ENCODE results near the gene ZMIZ1. TPM values are rescaled to one million over a fixed set of nuclear protein-coding genes. Genes with fewer than 3 reads are reported as not detected.

Gene ZMIZ1
- total and polyA plus RNA-seq, 4 donors, result 3.9 to 19.1 (median 9.8) TPM

- H3K36me3 ChIP-seq (ENCODE audit: control insufficient read depth in 4 of 4, insufficient read depth in 3 of 4, low read depth in 1 of 4, low read length in 3 of 4), result no peaks in the 10 kb centered on the region
- H3K27ac ChIP-seq (ENCODE audit: low read depth in 1 of 2, low read length in 2 of 2), result no peak overlapping the region
- WGBS, result 98% methylated on average over 5 of the region's 5 CpGs
- TF ChIP-seq ATF3 (IDR thresholded peaks at IDR 0.05), result no peak
- no peak for TF ChIP-seq HNF4A (conservative IDR thresholded peaks at IDR 0.05)
- no peak for TF ChIP-seq RXRA (IDR thresholded peaks at IDR 0.05)
- no peak overlapping the region for H3K4me3 ChIP-seq (ENCODE audit: low read depth in 1 of 3, low read length in 3 of 3)
- H3K9me3 ChIP-seq (ENCODE audit: control insufficient read depth in 4 of 4, low read length in 3 of 4), result no peaks in the 10 kb centered on the region
- no peaks in the 10 kb centered on the region for H3K27me3 ChIP-seq (ENCODE audit: control insufficient read depth in 4 of 4, insufficient read depth in 4 of 4, low read length in 3 of 4)
- DNase-seq (ENCODE audit: low spot score), result no peak
- H3K4me1 ChIP-seq (ENCODE audit: control insufficient read depth in 4 of 4, insufficient read depth in 4 of 4, low read length in 3 of 4), result peaks cover 0 to 8% (median 3%) of the 10 kb centered on the region in 4 donors
- no peak overlapping the region for H3K9ac ChIP-seq (ENCODE audit: low read depth in 1 of 2, low read length in 2 of 2)
Observed at GRCh38 chr10:79044036-79044632, 24.6 kb upstream of the ZMIZ1 start.

GRCh38 chr10:79044846-79045245 is 23.9 kb upstream of the ZMIZ1 start:
- H3K9ac ChIP-seq (ENCODE audit: low read depth in 1 of 2, low read length in 2 of 2), result no peak overlapping the region
- H3K9me3 ChIP-seq (ENCODE audit: control insufficient read depth in 4 of 4, low read length in 3 of 4), result no peaks in the 10 kb centered on the region
- H3K36me3 ChIP-seq (ENCODE audit: control insufficient read depth in 4 of 4, insufficient read depth in 3 of 4, low read depth in 1 of 4, low read length in 3 of 4), result no peaks in the 10 kb centered on the region
- no peak overlapping the region for H3K4me3 ChIP-seq (ENCODE audit: low read depth in 1 of 3, low read length in 3 of 3)
- peaks cover 0 to 7% (median 3%) of the 10 kb centered on the region in 4 donors for H3K4me1 ChIP-seq (ENCODE audit: control insufficient read depth in 4 of 4, insufficient read depth in 4 of 4, low read length in 3 of 4)
- H3K27ac ChIP-seq (ENCODE audit: low read depth in 1 of 2, low read length in 2 of 2), result no peak overlapping the region
- no peaks in the 10 kb centered on the region for H3K27me3 ChIP-seq (ENCODE audit: control insufficient read depth in 4 of 4, insufficient read depth in 4 of 4, low read length in 3 of 4)
- TF ChIP-seq RXRA (IDR thresholded peaks at IDR 0.05), result no peak
- no peak for TF ChIP-seq JUND (IDR thresholded peaks at IDR 0.05)
- TF ChIP-seq EGR1 (IDR thresholded peaks at IDR 0.05; ENCODE audit: low read depth in 2 of 2), result no peak
- WGBS, result 93% methylated on average over 4 of the region's 4 CpGs
- DNase-seq (ENCODE audit: low spot score), result no peak

- Histone ChIP-seq H3K9ac (ENCODE audit: low read depth in 1 of 2, low read length in 2 of 2) (no peak overlapping the region), H3K27ac (ENCODE audit: low read depth in 1 of 2, low read length in 2 of 2) (no peak overlapping the region), H3K27me3 (ENCODE audit: control insufficient read depth in 4 of 4, insufficient read depth in 4 of 4, low read length in 3 of 4) (no peaks in the 10 kb centered on the region), H3K36me3 (ENCODE audit: control insufficient read depth in 4 of 4, insufficient read depth in 3 of 4, low read depth in 1 of 4, low read length in 3 of 4) (no peaks in the 10 kb centered on the region), H3K9me3 (ENCODE audit: control insufficient read depth in 4 of 4, low read length in 3 of 4) (no peaks in the 10 kb centered on the region), H3K4me3 (ENCODE audit: low read depth in 1 of 3, low read length in 3 of 3) (no peak overlapping the region), H3K4me1 (ENCODE audit: control insufficient read depth in 4 of 4, insufficient read depth in 4 of 4, low read length in 3 of 4) (peaks cover 0 to 7% (median 3%) of the 10 kb centered on the region in 4 donors)
- TF ChIP-seq SP1 (IDR thresholded peaks at IDR 0.05) (no peak), RAD21 (IDR thresholded peaks at IDR 0.05) (no peak), EGR1 (IDR thresholded peaks at IDR 0.05; ENCODE audit: low read depth in 2 of 2) (no peak), FOXA1 (IDR thresholded peaks at IDR 0.05) (no peak), YY1 (IDR thresholded peaks at IDR 0.05) (no peak), CTCF (IDR thresholded peaks at IDR 0.05; ENCODE audit: low read depth, low read length, missing input control) (no peak), NR2F2 (IDR thresholded peaks at IDR 0.05) (no peak), HNF4G (IDR thresholded peaks at IDR 0.05) (no peak), ZBTB33 (IDR thresholded peaks at IDR 0.05) (no peak), RXRA (IDR thresholded peaks at IDR 0.05) (no peak), REST (IDR thresholded peaks at IDR 0.05) (no peak), JUND (IDR thresholded peaks at IDR 0.05) (no peak), TAF1 (conservative IDR thresholded peaks at IDR 0.05) (no peak), HNF4A (conservative IDR thresholded peaks at IDR 0.05) (no peak), FOXA2 (IDR thresholded peaks at IDR 0.05) (no peak), ATF3 (IDR thresholded peaks at IDR 0.05) (no peak), MAX (IDR thresholded peaks at IDR 0.05) (no peak), GABPA (IDR thresholded peaks at IDR 0.05 in 1 of 2, conservative IDR thresholded peaks at IDR 0.05 in 1 of 2) (no peak)
- no peak for DNase-seq (ENCODE audit: low spot score)
- WGBS, result 83% methylated on average over 9 of the region's 9 CpGs
Observed at GRCh38 chr10:79045566-79046175, 23.1 kb upstream of the ZMIZ1 start.
